HCEC 1CT (cell line): ENCODE data around the gene EIF3J.
"Not testable (repeated sequence)": the region's sequence is repeated elsewhere in the genome, so short reads cannot be mapped to it uniquely, and the experiment has no call there.

ENCODE experiments used
- DNase-seq: peaks from one replicate; pipeline ENCODE4 v3.0.0-alpha.2; 2017

EIF3J gene

DNA sequence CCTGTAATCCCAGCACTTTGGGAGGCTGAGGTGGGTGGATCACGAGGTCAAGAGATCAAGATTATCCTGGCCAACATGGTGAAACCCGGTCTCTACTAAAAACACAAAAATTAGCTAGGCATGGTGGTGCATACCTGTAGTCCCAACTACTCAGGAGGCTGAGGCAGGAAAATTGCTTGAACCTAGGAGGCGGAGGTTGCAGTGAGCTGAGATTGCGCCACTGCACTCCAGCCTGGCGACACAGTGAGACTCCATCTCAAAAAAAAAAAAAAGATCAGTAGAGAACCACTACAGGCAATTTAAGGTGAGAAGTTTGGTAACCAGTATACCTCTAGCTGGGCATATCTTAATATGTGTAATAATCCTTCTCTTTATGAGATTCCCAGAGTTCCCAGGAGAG is 7.8 kb downstream of the EIF3J start:
- not testable (repeated sequence) for DNase-seq

DNA sequence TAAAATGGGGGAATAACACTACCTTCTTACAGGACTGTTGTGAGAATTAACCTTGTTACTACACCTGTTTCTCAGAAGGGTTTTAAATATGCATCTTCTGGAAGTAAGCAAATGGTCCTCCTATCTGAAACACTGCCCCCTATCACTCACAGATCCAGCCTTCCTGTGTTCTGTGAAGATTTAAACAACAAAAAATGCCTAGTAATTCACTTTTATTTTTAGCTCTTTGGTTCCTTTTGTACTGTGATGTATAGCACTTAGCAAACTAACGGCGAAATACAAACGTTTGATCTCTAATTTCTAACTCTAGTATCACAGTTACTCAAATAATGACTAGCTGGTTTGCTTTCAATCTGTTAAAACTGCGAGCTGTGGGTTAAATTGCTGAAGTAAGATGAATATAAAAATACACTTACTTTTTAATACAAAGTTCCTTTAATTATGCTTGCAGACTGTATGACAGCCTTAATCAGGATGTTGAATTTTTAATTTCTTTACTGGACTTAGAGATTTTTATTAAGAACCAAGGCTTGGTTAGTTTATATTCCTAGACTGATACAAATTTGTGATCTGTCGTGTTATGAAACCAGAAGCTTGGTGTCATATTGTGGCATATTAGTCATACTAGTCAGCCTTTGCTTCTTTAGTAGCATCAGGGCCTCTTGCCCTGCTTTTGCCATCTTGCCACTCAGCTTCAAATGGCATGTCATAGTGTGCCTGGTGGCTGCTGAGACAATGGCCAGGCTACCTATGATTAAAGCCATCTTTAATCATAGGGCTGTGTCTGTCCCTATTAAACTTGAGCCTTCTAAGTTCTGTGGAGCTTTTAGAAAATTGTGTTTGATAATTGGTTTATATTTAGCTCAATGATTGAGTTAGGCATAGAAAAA is 9.2 kb downstream of the EIF3J start:
- DNase-seq, result peak; percentile 57

GRCh38 chr15:44549152-44549551 is 12.2 kb downstream of the EIF3J start:
- not testable (repeated sequence) for DNase-seq

DNA sequence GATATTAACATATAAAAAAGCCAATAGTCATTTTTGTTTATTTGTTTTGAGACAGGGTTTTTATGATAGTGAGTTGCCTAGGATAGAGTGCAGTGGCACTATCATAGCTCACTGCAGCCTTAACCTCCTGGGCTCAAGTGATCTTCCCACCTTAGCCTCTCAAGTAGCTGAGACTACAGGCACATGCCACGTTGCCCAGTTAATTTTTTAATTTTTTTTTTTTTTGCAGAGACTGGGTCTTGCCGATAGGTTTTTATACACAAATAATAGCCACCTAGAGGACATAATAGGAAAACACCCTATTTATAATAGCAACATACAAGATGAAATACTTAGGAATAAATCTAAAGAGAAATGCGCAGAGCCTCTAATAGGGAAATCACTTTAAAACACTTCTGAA is 13.3 kb downstream of the EIF3J start:
- peak; percentile 58 for DNase-seq

GRCh38 chr15:44550734-44551133 is 13.8 kb downstream of the EIF3J start:
- no peak for DNase-seq

DNA sequence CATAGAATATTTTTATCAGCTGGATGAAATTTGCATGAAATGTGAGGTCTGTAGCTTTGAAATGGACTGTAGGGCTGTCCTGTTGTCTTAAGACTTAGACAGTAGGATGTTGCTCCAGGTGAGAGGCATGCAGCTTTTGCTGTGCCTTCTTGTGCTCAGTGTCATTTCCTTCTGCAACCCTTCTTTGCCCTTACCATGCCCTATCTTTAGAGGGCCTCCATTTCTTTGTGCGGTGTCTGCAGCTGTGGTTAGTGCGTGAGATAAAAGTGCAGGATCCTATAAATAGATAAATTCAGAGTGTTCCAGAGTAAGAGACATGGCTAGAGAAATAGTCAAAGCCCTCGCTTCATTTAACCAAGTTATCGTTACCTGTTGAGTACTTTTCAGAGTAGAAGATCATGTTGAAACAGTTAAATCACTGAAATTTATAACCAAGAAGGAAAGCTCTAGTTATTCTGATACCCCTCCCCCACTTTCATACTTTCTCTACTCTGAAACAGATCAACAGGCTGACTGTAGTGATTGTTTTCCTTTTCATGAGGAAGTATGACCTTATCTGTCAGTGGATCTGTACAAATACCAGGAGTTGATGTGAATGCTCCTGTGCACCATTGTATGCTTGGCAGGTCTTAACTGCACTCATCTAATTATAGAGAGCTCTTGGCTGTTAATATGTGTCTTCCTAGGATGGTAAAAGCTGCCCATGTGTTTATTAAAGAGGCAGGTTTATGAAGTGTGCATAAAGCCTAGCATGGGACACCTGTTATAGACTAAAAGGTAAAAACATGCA is 18.2 kb downstream of the EIF3J start:
- DNase-seq, result no peak

- DNase-seq, result not testable (repeated sequence)
Observed at GRCh38 chr15:44560926-44561325, 24.0 kb downstream of the EIF3J start.

DNA sequence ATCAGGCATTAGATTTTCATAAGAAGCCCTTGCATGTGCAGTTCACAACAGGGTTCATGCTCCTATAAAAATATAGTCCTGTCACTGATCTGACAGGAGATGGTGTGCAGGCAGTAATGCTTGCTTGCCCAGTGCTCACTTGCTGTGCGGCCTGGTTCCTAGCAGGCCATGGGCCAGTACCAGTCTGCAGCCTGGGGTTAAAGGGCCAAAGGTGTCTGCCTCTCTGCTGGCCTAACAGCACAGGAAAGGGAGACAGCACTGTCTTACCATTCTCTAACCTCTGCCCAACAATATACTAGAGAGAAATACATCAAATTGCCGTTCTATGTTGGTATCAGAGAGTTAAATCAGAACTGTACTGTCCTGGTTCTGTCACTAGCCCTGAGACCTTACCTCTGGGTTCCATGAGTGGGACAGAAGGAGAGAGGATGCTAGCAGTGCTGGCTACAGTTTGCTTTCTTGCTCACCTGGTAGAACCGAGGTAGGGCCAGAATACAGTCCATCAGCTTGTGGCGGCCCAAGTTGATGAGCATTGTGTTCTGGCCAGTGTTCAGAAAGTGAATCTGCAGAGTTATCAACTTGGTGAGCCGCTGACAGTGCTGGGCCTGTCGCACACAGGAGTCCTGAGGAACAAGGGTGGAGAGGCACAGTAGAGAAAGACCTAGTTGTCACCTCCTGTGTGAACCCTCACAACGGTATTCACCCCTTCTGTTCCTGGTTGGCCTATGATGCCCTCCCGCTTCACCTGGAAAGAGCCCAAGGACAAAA is 28.6 kb downstream of the EIF3J start:
- DNase-seq, result no peak

DNA sequence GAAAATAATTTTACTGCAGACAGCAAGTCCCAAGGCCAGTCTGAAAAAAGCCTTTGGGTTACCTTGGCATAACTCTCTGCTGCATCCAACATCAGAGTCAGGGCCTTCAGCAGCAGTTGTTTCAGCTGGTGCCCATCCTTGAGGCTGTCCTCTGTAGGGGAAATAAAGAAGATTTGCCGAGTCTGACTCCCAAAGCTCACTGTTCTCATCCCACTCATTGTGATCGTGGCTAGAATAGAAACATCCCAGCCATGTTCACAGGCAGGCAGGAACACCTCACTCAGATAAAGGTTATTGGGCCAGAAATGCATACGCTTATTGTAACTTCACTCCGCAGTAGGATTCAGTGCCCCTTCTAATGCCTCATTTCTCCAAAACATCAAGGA is 29.2 kb downstream of the EIF3J start:
- no peak for DNase-seq

DNA sequence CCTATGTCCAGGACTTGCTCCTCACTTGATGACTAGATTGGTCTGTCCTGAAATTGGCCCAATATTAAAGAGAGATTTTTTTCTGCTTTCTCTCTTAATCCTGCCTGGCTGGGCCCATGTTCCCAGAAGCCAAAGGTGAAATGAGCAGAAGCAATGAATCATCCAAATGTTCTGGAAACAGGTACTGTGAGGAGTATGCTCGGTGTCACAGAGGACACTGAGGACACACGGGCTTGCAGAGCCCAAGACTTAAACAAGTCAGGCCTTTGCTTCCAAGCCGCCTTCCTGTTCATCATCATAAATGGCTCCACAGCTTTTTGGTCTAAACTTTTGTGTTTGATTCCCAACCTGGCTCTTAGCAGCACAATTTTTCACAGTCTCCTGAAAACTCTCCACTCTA is 31.4 kb downstream of the EIF3J start:
- DNase-seq, result no peak

- DNase-seq, result no peak
Observed at GRCh38 chr15:44569316-44569715, 32.4 kb downstream of the EIF3J start.

DNA sequence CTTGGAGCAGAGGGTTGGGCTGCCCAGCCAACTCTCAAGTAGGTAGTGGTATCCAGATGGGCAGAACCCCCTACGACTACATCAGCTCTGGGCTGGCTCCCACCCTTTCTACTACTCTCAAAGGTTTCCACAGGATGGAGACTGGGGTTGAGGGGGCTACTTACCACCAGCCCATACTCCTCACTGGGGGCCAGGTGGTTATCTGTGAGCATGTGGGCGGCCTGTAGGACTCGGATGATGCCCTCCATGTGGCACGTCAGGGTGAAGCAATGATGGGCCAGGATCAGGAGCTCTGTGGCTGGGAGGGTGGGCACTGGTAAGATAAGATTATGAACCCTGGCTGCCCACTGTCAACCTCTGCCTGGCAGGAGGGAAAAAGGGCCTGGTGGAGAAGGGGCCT is 33.4 kb downstream of the EIF3J start:
- DNase-seq, result no peak

DNA sequence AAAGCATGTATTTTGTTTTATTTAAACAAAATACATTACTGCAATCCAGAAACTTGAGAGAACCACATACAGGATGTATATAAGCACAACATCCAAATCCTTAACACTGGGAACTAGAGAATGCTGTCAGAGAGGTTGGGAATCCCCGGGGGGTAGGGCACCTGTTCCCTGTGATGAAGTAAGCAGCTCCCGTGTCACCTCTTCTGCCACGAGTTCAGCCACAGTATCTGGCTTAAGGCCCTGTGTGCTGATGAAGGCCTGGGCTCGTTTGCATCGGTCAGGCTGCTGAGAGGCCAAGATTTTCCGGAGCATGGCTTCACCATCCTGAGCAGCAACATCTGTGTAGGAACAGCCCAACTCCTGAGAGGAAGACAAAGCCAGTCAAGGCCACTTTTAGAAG is 36.4 kb downstream of the EIF3J start:
- no peak for DNase-seq

- no peak for DNase-seq
Observed at GRCh38 chr15:44574734-44575133, 37.8 kb downstream of the EIF3J start.

GRCh38 chr15:44580105-44580504 is 43.2 kb downstream of the EIF3J start:
- DNase-seq, result no peak

- DNase-seq, result peak; percentile 34
Observed at GRCh38 chr15:44584162-44584749, 47.3 kb downstream of the EIF3J start.

- no peak for DNase-seq
Observed at GRCh38 chr15:44585633-44586032, 48.7 kb downstream of the EIF3J start.

GRCh38 chr15:44588541-44588940 is 51.6 kb downstream of the EIF3J start:
- DNase-seq, result no peak

DNA sequence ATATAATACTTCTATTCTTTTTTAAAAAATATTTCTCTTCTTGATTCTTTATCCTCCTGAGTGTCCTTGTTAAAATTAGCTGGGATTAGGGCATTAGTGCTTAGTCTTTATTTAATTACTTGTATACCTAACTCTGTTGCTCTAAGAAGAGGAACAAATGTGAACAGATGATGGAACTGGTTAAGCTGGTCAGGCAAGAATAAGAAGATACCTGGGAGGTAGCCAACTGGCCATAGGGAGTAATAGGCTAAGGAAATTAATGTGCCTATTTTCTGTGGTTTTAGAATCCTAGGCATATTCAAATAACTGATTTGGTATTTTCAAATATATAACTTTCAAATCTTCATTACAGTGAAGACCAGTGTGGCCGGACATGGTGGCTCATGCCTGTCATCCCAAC is 54.4 kb downstream of the EIF3J start:
- DNase-seq, result no peak

DNA sequence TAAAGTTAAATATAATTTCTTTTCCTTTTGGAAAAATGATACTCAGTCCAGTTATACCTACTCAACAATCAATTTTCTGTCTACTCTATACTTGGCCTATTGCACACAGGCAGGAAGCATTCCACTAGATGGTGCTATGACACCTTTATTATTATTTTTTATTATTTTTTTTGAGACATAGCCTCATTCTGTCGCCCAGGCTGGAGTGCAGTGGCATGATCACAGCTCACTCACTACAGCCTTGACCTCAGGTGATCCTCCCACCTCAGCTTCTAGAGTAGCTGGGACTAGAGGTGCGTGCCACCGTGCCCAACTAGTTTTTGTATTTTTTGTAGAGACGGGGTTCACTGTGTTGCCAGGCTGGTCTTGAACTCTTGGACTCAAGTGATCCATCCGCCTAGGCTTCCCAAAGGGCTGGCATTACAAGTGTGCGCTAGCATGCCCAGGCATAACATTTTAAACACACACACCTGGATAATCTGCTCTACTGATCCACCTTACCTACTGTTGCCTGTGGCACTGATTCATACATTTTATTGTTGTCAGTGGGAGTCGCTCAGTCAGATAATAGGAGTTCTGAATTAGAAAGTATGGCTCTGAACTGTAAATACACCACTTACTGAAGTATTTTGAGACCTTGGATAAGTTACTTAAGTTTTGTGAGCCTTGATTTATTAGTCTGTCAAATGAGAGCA is 56.2 kb downstream of the EIF3J start:
- DNase-seq, result peak; percentile 27

DNA sequence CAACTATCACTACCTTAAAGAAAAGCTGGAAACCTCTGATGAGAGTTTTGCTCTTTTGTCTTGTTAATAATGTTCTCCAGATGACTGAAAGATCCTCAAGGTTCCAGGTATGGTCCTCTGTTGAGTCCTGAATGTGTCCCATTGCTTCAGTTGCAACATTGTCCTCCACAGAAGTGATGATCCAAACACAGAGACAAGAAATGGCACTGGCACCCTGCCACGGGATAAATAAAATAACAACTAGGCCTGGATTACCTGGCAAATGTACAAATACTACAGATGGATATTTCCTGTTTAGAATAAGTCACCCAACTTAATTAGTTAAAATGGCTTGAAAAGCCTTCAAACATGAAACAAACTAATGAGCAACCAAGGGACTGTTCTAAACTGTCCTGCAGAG is 58.3 kb downstream of the EIF3J start:
- no peak for DNase-seq
